ENCODE results near the gene CTSD.
"Not testable (repeated sequence)": the region's sequence is repeated elsewhere in the genome, so short reads cannot be mapped to it uniquely, and the experiment has no call there.

The CTSD gene

DNA sequence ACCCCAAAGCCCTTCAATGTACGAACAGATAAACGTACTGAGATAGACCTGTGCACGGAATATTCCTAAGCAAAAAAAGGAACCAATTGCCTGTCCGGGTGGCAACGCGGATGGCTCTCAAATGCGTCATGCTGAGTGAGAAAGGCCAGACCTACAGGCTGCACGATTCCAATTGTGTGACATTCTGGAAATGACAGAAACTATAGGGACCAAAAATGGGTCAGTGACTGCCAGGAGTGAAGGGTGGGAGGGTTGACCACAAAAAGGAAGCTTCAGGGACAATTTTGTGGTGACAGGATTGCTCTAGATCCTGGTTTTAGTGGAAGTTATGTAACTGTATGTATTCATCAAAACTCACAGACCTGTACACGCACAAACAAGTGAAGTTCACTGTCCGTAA, 47.0 kb upstream of the CTSD start:
- Histone ChIP-seq H3K23ac (ENCODE audit: low read length) (no peak overlapping the region), H2BK12ac (ENCODE audit: low read length) (no peak overlapping the region), H4K8ac (ENCODE audit: low read depth, low read length) (no peak overlapping the region), H3K79me1 (ENCODE audit: low read length) (no peaks in the 10 kb centered on the region), H3K27me3 (ENCODE audit: insufficient read depth, low read length) (no peaks in the 10 kb centered on the region), H4K12ac (ENCODE audit: low read depth, low read length) (no peak overlapping the region), H3K79me2 (ENCODE audit: control insufficient read depth, insufficient read depth, low read length, poor library complexity) (no peaks in the 10 kb centered on the region), H3K4me3 (ENCODE audit: low read depth, low read length) (no peak overlapping the region), H2BK5ac (ENCODE audit: low read depth, low read length, poor library complexity) (no peak overlapping the region), H2AFZ (ENCODE audit: insufficient read depth, low read length, poor library complexity) (no peak overlapping the region), H3K4ac (ENCODE audit: low read depth, low read length) (no peak overlapping the region), H3K27ac (ENCODE audit: low read depth, low read length) (no peak overlapping the region), H4K91ac (ENCODE audit: low read depth, low read length) (no peak overlapping the region), H2BK120ac (ENCODE audit: insufficient read depth, low read length, poor library complexity) (no peak overlapping the region), H3K36me3 (ENCODE audit: control insufficient read depth in 1 of 2, insufficient read depth in 2 of 2, low read length in 2 of 2) (no peaks in the 10 kb centered on the region), H3K9ac (ENCODE audit: low read length) (no peak overlapping the region), H3K4me2 (ENCODE audit: low read length) (no peak overlapping the region), H3K18ac (ENCODE audit: low read length) (no peak overlapping the region), H2AK5ac (ENCODE audit: low read length) (no peak overlapping the region), H3K9me3 (ENCODE audit: insufficient read depth, low read depth, low read length) (peaks cover 8% of the 10 kb centered on the region), H3K14ac (ENCODE audit: low read length) (no peak overlapping the region), H3K4me1 (ENCODE audit: control insufficient read depth in 1 of 2, insufficient read depth in 2 of 2, low read length in 2 of 2) (no peaks in the 10 kb centered on the region)
- WGBS (ENCODE audit: extremely low coverage, insufficient coverage, insufficient read length), result no CpG with 5 or more reads among the region's 10 CpGs
- peak in 1 of 2 donors; percentile 30 for DNase-seq

GRCh38 chr11:1807264-1807995, 43.7 kb upstream of the CTSD start:
- no peak overlapping the region for H4K8ac ChIP-seq (ENCODE audit: low read depth, low read length)
- H2AFZ ChIP-seq (ENCODE audit: insufficient read depth, low read length, poor library complexity), result no peak overlapping the region
- H4K91ac ChIP-seq (ENCODE audit: low read depth, low read length), result no peak overlapping the region
- no peak overlapping the region for H3K4me2 ChIP-seq (ENCODE audit: low read length)
- H3K36me3 ChIP-seq (ENCODE audit: control insufficient read depth in 1 of 2, insufficient read depth in 2 of 2, low read length in 2 of 2), result no peaks in the 10 kb centered on the region
- no peak overlapping the region for H3K23ac ChIP-seq (ENCODE audit: low read length)
- no peak overlapping the region for H2BK12ac ChIP-seq (ENCODE audit: low read length)
- no peak overlapping the region for H2AK5ac ChIP-seq (ENCODE audit: low read length)
- H3K14ac ChIP-seq (ENCODE audit: low read length), result no peak overlapping the region
- H3K27ac ChIP-seq (ENCODE audit: low read depth, low read length), result no peak overlapping the region
- no peaks in the 10 kb centered on the region for H3K27me3 ChIP-seq (ENCODE audit: insufficient read depth, low read length)
- H2BK120ac ChIP-seq (ENCODE audit: insufficient read depth, low read length, poor library complexity), result no peak overlapping the region
- H3K79me1 ChIP-seq (ENCODE audit: low read length), result no peaks in the 10 kb centered on the region
- no peak overlapping the region for H3K4ac ChIP-seq (ENCODE audit: low read depth, low read length)
- H3K4me3 ChIP-seq (ENCODE audit: low read depth, low read length), result no peak overlapping the region
- H4K12ac ChIP-seq (ENCODE audit: low read depth, low read length), result no peak overlapping the region
- H2BK5ac ChIP-seq (ENCODE audit: low read depth, low read length, poor library complexity), result no peak overlapping the region
- peaks cover 8% of the 10 kb centered on the region for H3K9me3 ChIP-seq (ENCODE audit: insufficient read depth, low read depth, low read length)
- no peak for DNase-seq
- no peak overlapping the region for H3K9ac ChIP-seq (ENCODE audit: low read length)
- no CpG with 5 or more reads among the region's 14 CpGs for WGBS (ENCODE audit: extremely low coverage, insufficient coverage, insufficient read length)
- no peaks in the 10 kb centered on the region for H3K79me2 ChIP-seq (ENCODE audit: control insufficient read depth, insufficient read depth, low read length, poor library complexity)
- H3K4me1 ChIP-seq (ENCODE audit: control insufficient read depth in 1 of 2, insufficient read depth in 2 of 2, low read length in 2 of 2), result no peaks in the 10 kb centered on the region
- H3K18ac ChIP-seq (ENCODE audit: low read length), result no peak overlapping the region

- H4K12ac ChIP-seq (ENCODE audit: low read depth, low read length), result no peak overlapping the region
- no peak overlapping the region for H2AK5ac ChIP-seq (ENCODE audit: low read length)
- no peak overlapping the region for H2BK12ac ChIP-seq (ENCODE audit: low read length)
- H3K9ac ChIP-seq (ENCODE audit: low read length), result no peak overlapping the region
- H3K27me3 ChIP-seq (ENCODE audit: insufficient read depth, low read length), result no peaks in the 10 kb centered on the region
- no peaks in the 10 kb centered on the region for H3K36me3 ChIP-seq (ENCODE audit: control insufficient read depth in 1 of 2, insufficient read depth in 2 of 2, low read length in 2 of 2)
- H3K4me1 ChIP-seq (ENCODE audit: control insufficient read depth in 1 of 2, insufficient read depth in 2 of 2, low read length in 2 of 2), result no peaks in the 10 kb centered on the region
- H4K91ac ChIP-seq (ENCODE audit: low read depth, low read length), result no peak overlapping the region
- no peaks in the 10 kb centered on the region for H3K79me1 ChIP-seq (ENCODE audit: low read length)
- H3K4me2 ChIP-seq (ENCODE audit: low read length), result no peak overlapping the region
- no peak overlapping the region for H3K18ac ChIP-seq (ENCODE audit: low read length)
- no peak overlapping the region for H3K4me3 ChIP-seq (ENCODE audit: low read depth, low read length)
- H2AFZ ChIP-seq (ENCODE audit: insufficient read depth, low read length, poor library complexity), result no peak overlapping the region
- no peak for DNase-seq
- H2BK5ac ChIP-seq (ENCODE audit: low read depth, low read length, poor library complexity), result no peak overlapping the region
- no CpG with 5 or more reads among the region's 15 CpGs for WGBS (ENCODE audit: extremely low coverage, insufficient coverage, insufficient read length)
- H3K23ac ChIP-seq (ENCODE audit: low read length), result no peak overlapping the region
- no peak overlapping the region for H4K8ac ChIP-seq (ENCODE audit: low read depth, low read length)
- no peak overlapping the region for H3K27ac ChIP-seq (ENCODE audit: low read depth, low read length)
- no peak overlapping the region for H3K14ac ChIP-seq (ENCODE audit: low read length)
- H3K4ac ChIP-seq (ENCODE audit: low read depth, low read length), result no peak overlapping the region
- peaks cover 8% of the 10 kb centered on the region for H3K9me3 ChIP-seq (ENCODE audit: insufficient read depth, low read depth, low read length)
- H3K79me2 ChIP-seq (ENCODE audit: control insufficient read depth, insufficient read depth, low read length, poor library complexity), result no peaks in the 10 kb centered on the region
- H2BK120ac ChIP-seq (ENCODE audit: insufficient read depth, low read length, poor library complexity), result no peak overlapping the region
These were observed 41.8 kb upstream of the CTSD start for GRCh38 chr11:1805525-1805924.

DNA sequence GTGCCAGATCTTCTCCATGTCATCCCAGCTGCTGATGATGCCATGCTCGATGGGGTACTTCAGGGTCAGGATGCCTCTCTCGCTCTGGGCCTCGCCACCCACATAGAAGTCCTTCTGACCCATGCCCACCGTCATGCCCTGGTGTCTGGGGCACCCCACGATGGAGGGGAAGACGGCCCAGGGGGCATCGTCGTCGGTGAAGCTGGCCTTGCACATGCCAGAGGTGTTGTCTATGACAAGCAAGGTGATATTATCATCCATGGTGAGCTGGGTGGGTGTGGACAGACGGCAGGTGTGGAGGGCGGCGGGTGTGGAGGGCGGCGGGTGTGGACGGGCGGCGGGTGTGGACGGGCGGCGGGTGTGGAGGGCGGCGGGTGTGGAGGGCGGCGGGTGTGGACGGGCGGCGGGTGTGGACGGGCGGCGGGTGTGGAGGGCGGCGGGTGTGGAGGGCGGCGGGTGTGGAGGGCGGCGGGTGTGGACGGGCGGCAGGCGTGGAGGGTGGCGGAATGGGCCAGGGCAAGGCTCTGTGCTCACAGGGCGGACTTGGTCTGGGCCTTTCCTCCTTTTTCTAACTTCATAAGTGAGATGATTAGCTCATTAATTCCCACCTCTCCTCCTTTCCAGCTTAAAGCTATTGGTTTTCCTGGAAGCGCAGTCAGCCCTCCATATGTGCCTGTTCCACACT, 40.2 kb upstream of the CTSD start:
- H3K4me2 ChIP-seq (ENCODE audit: low read length); DNase-seq; H3K9me3 ChIP-seq (ENCODE audit: insufficient read depth, low read depth, low read length); H3K27ac ChIP-seq (ENCODE audit: low read depth, low read length); H3K4ac ChIP-seq (ENCODE audit: low read depth, low read length); H3K36me3 ChIP-seq (ENCODE audit: control insufficient read depth in 1 of 2, insufficient read depth in 2 of 2, low read length in 2 of 2); H2BK12ac ChIP-seq (ENCODE audit: low read length); H3K18ac ChIP-seq (ENCODE audit: low read length); H4K91ac ChIP-seq (ENCODE audit: low read depth, low read length); H2BK120ac ChIP-seq (ENCODE audit: insufficient read depth, low read length, poor library complexity); H2BK5ac ChIP-seq (ENCODE audit: low read depth, low read length, poor library complexity); H3K27me3 ChIP-seq (ENCODE audit: insufficient read depth, low read length); H3K14ac ChIP-seq (ENCODE audit: low read length); H3K23ac ChIP-seq (ENCODE audit: low read length); H3K4me1 ChIP-seq (ENCODE audit: control insufficient read depth in 1 of 2, insufficient read depth in 2 of 2, low read length in 2 of 2); H3K9ac ChIP-seq (ENCODE audit: low read length); H4K8ac ChIP-seq (ENCODE audit: low read depth, low read length); H3K4me3 ChIP-seq (ENCODE audit: low read depth, low read length); H3K79me2 ChIP-seq (ENCODE audit: control insufficient read depth, insufficient read depth, low read length, poor library complexity); H3K79me1 ChIP-seq (ENCODE audit: low read length); H2AFZ ChIP-seq (ENCODE audit: insufficient read depth, low read length, poor library complexity); H2AK5ac ChIP-seq (ENCODE audit: low read length); H4K12ac ChIP-seq (ENCODE audit: low read depth, low read length): not testable (repeated sequence)
- WGBS (ENCODE audit: extremely low coverage, insufficient coverage, insufficient read length), result no CpG with 5 or more reads among the region's 42 CpGs
